ENCODE results near the gene ACYP2.

- no peak for TF ChIP-seq CTCF (IDR thresholded peaks at IDR 0.05)
- TF ChIP-seq POLR2A (IDR thresholded peaks at IDR 0.05): no peak
- no peak for TF ChIP-seq EP300 (IDR thresholded peaks at IDR 0.05)
These were observed 42.9 kb downstream of the ACYP2 start for GRCh38 chr2:54158311-54158710.
